H1 (cell line): Measurements from ENCODE around the gene TMIGD2. TPM values are rescaled to one million over a fixed set of nuclear protein-coding genes. Genes with fewer than 3 reads are reported as not detected.

Experiments
- CTCF ChIA-PET: fragments of 300-600 bp; sonication (Branson Sonifier 250); formaldehyde crosslinking; loops from one replicate; lab custom pipeline; 2021; ENCODE audit not compliant: partially characterized antibody; lab: Charles Lee
- POLR2A ChIA-PET: fragments of 300-600 bp; sonication (Branson Sonifier 250); formaldehyde crosslinking; loops from one replicate; lab custom pipeline; 2021; ENCODE audit warnings: inconsistent platforms; ENCODE audit not compliant: partially characterized antibody; lab: Charles Lee
- DNase-seq, 2 experiments: peaks; one replicate each; pipeline versions ENCODE4 v3.0.0 to v3.0.0-alpha.2; 2010 to 2022; ENCODE audit warnings: low spot score in 2 of 2, low read depth in 1 of 2, mixed read lengths in 1 of 2
- FAIRE-seq: peaks from 2 replicates; lab custom pipeline; 2011; peaks lifted over from hg19 to GRCh38; lab: Jason Lieb, UNC
- H2AFZ ChIP-seq: 2 replicates; pipeline ENCODE4 v1.8.1; 2012; ENCODE audit warnings: low read length, inconsistent platforms
- H2AK5ac ChIP-seq: 2 replicates; pipeline ENCODE4 v1.6.1; 2013; ENCODE audit warnings: low read depth, low read length
- H2BK120ac ChIP-seq: replicated peaks from 2 replicates; pipeline ENCODE3; 2013; ENCODE audit warnings: low read depth, low read length, inconsistent platforms
- H2BK12ac ChIP-seq: 2 replicates; pipeline ENCODE4 v1.6.1; 2013; ENCODE audit warnings: low read depth, low read length
- H2BK15ac ChIP-seq: 2 replicates; pipeline ENCODE4 v1.6.1; 2013; ENCODE audit warnings: low read length
- H2BK20ac ChIP-seq: 2 replicates; pipeline ENCODE4 v1.6.1; 2013; ENCODE audit warnings: low read length
- H2BK5ac ChIP-seq: 2 replicates; pipeline ENCODE4 v1.6.1; 2013; ENCODE audit warnings: low read depth, low read length
- H3K14ac ChIP-seq: 2 replicates; pipeline ENCODE4 v1.6.1; 2013; ENCODE audit warnings: inconsistent platforms; ENCODE audit not compliant: insufficient read length
- H3K18ac ChIP-seq: 2 replicates; pipeline ENCODE4 v1.6.1; 2013; ENCODE audit warnings: low read length; ENCODE audit errors: extremely low read depth
- H3K23ac ChIP-seq: 2 replicates; pipeline ENCODE4 v1.6.1; 2013; ENCODE audit warnings: inconsistent platforms; ENCODE audit not compliant: insufficient read length
- H3K23me2 ChIP-seq: 2 replicates; pipeline ENCODE4 v1.6.1; 2013; ENCODE audit warnings: low read depth, low read length
- H3K27ac ChIP-seq: 2 replicates; pipeline ENCODE4 v1.6.1; 2011; ENCODE audit warnings: low read depth, low read length, inconsistent platforms
- H3K27me3 ChIP-seq, 4 experiments: replicated peaks in 1 of 4; 1 replicate in 1 of 4; 2 replicates in 3 of 4; pipeline versions ENCODE4 v1.6.1 to v1.8.1; 2011 to 2013; ENCODE audit warnings: low read length in 3 of 4, mild to moderate bottlenecking in 3 of 4, inconsistent platforms in 2 of 4, mixed read lengths in 2 of 4, moderate library complexity in 1 of 4; ENCODE audit not compliant: control insufficient read depth in 3 of 4, insufficient read depth in 3 of 4; ENCODE audit errors: extremely low read depth in 1 of 4
- H3K36me3 ChIP-seq, 4 experiments: 2 replicates each; pipeline versions ENCODE4 v1.6.1 to v1.8.1; 2011 to 2013; ENCODE audit warnings: mild to moderate bottlenecking in 4 of 4, low read length in 3 of 4, moderate library complexity in 2 of 4, control low read depth in 1 of 4, inconsistent platforms in 1 of 4; ENCODE audit not compliant: insufficient read depth in 4 of 4, control insufficient read depth in 2 of 4
- H3K4ac ChIP-seq: replicated peaks from 2 replicates; pipeline ENCODE3; 2013; ENCODE audit warnings: low read length, low read depth, mixed read lengths, inconsistent platforms; ENCODE audit not compliant: insufficient read length
- H3K4me1 ChIP-seq, 4 experiments: replicated peaks in 1 of 4; 1 replicate in 1 of 4; 2 replicates in 3 of 4; pipeline versions ENCODE4 v1.6.1 to v1.8.1; 2011 to 2013; ENCODE audit warnings: low read length in 3 of 4, inconsistent platforms in 2 of 4, mixed read lengths in 1 of 4; ENCODE audit not compliant: insufficient read depth in 4 of 4, control insufficient read depth in 3 of 4
- H3K4me2 ChIP-seq, 2 experiments: 2 replicates each; pipeline versions ENCODE4 v1.6.1 to v1.8.1; 2011 to 2013; ENCODE audit warnings: low read depth in 2 of 2, low read length in 2 of 2, control low read depth in 1 of 2, inconsistent platforms in 1 of 2, mild to moderate bottlenecking in 1 of 2; ENCODE audit not compliant: insufficient read depth in 1 of 2
- H3K4me3 ChIP-seq, 4 experiments: fragments of 200-600, 300-600 bp in 1 of 4; sonication (generic), shearing (Covaris generic), sonication (Bioruptor Twin) in 1 of 4; 2 replicates each; pipeline versions ENCODE4 v1.5.1 to v1.8.1; 2011 to 2016; ENCODE audit warnings: low read length in 4 of 4, low read depth in 3 of 4, control low read depth in 2 of 4, inconsistent platforms in 2 of 4, mild to moderate bottlenecking in 2 of 4, mixed read lengths in 1 of 4, moderate library complexity in 1 of 4; ENCODE audit not compliant: insufficient read depth in 2 of 4; ENCODE audit errors: extremely low read depth in 1 of 4
- H3K56ac ChIP-seq: replicated peaks from 2 replicates; pipeline ENCODE3; 2013; ENCODE audit warnings: low read depth, mild to moderate bottlenecking, mixed read lengths, low read length, inconsistent platforms; ENCODE audit not compliant: insufficient read length
- H3K79me1 ChIP-seq: 2 replicates; pipeline ENCODE4 v1.6.1; 2013; ENCODE audit warnings: low read depth, low read length, control low read depth
- H3K79me2 ChIP-seq, 2 experiments: 2 replicates each; pipeline versions ENCODE4 v1.6.1 to v1.8.1; 2012 to 2013; ENCODE audit warnings: low read length in 2 of 2, mild to moderate bottlenecking in 2 of 2, inconsistent platforms in 1 of 2; ENCODE audit not compliant: insufficient read depth in 2 of 2, control insufficient read depth in 1 of 2
- H3K9ac ChIP-seq, 4 experiments: replicated peaks in 1 of 4; 1 replicate in 1 of 4; 2 replicates in 3 of 4; pipeline versions ENCODE4 v1.6.1 to v1.8.1; 2011 to 2013; ENCODE audit warnings: low read depth in 3 of 4, low read length in 3 of 4, control low read depth in 2 of 4, mild to moderate bottlenecking in 2 of 4, moderate library complexity in 2 of 4, inconsistent platforms in 1 of 4; ENCODE audit errors: extremely low read depth in 1 of 4
- H3K9me3 ChIP-seq, 2 experiments: 2 replicates each; pipeline versions ENCODE4 v1.6.1 to v1.8.1; 2012 to 2013; ENCODE audit warnings: mild to moderate bottlenecking in 2 of 2, moderate library complexity in 2 of 2, control low read depth in 1 of 2, inconsistent platforms in 1 of 2, low read depth in 1 of 2, low read length in 1 of 2, mixed read lengths in 1 of 2; ENCODE audit not compliant: insufficient read depth in 2 of 2
- H4K20me1 ChIP-seq, 2 experiments: replicated peaks in 1 of 2; 2 replicates each; pipeline versions ENCODE3 to v1.8.1; 2011 to 2013; ENCODE audit warnings: inconsistent platforms in 2 of 2, low read length in 2 of 2, mild to moderate bottlenecking in 1 of 2; ENCODE audit not compliant: insufficient read depth in 2 of 2, control insufficient read depth in 1 of 2
- H4K5ac ChIP-seq: 2 replicates; pipeline ENCODE4 v1.6.1; 2013; ENCODE audit warnings: low read length, low read depth, mixed read lengths, inconsistent platforms; ENCODE audit not compliant: insufficient read length
- H4K8ac ChIP-seq: 2 replicates; pipeline ENCODE4 v1.8.0; 2013; ENCODE audit warnings: mild to moderate bottlenecking, moderate library complexity, low read length, inconsistent platforms; ENCODE audit not compliant: insufficient read depth; ENCODE audit errors: extremely low read depth
- H4K91ac ChIP-seq: replicated peaks from 2 replicates; pipeline ENCODE3; 2013; ENCODE audit warnings: low read length, mixed read lengths, inconsistent platforms; ENCODE audit not compliant: insufficient read length
- ATF2 ChIP-seq: IDR thresholded peaks from 2 replicates; pipeline ENCODE4 v1.6.1; 2012; ENCODE audit warnings: low read length, inconsistent platforms
- MAFK ChIP-seq: IDR thresholded peaks from 2 replicates; pipeline ENCODE4 v1.6.1; 2012; ENCODE audit warnings: low read depth, mild to moderate bottlenecking, improper control_type of control experiment, low read length
- NRF1 ChIP-seq: IDR thresholded peaks from 2 replicates; pipeline ENCODE4 v1.6.1; 2011; ENCODE audit warnings: mild to moderate bottlenecking, low read depth, low read length, improper control_type of control experiment
- RBBP5 ChIP-seq: IDR thresholded peaks from 2 replicates; pipeline ENCODE4 v1.7.1; 2012; ENCODE audit warnings: low read depth, mild to moderate bottlenecking, inconsistent platforms, low read length, moderate library complexity, borderline replicate concordance
- WGBS, 2 experiments: shearing (Covaris generic) in 1 of 2; methylation state at CpG; one replicate each; pipeline versions ENCODE4 v1.1.6 to v1.1.7; 2013 to 2015; ENCODE audit warnings: low lambda C conversion rate in 2 of 2, mixed read lengths in 2 of 2, inconsistent platforms in 1 of 2, low coverage in 1 of 2, missing lambda C conversion rate in 1 of 2; ENCODE audit not compliant: insufficient replicate concordance in 2 of 2, insufficient coverage in 1 of 2, insufficient read length in 1 of 2; ENCODE audit errors: extremely low coverage in 1 of 2, missing lambda C conversion rate in 1 of 2; 5-methylcytosine and 5-hydroxymethylcytosine counted together
- polyA plus RNA-seq, 7 experiments: library from polyadenylated mRNA; depleted of rRNA in 3 of 7; stranded (reverse) in 5 of 7; unstranded in 2 of 7; fragments of >200 nt in 5 of 7; fragments of 200-250 nt in 2 of 7; gene quantifications; 1 replicate in 5 of 7; 2 replicates in 1 of 7; 4 replicates in 1 of 7; pipeline versions ENCODE4 v1.2.1 to v1.2.3, GENCODE V29; 2011 to 2013; ENCODE audit warnings: missing spikeins in 2 of 7, mixed read lengths in 2 of 7
- total RNA-seq: library from RNA; stranded (reverse); fragmentation: NEBNext Ultra II Directional; extraction: Animal tissue kit (Norgen Biotek cat#: 25700); gene quantifications from 2 replicates; pipeline ENCODE4 v1.2.1, GENCODE V29; 2021

TMIGD2 gene
- total and polyA plus RNA-seq, 2 of the 8 experiments (the other 6 are each of a cell fraction or from before 2014, with no cell fraction given), result 0.39 to 0.41 TPM

GRCh38 chr19:4288091-4288777 lies 14.0 kb downstream of the TMIGD2 start:
- Histone ChIP-seq H3K4me3 (no peak overlapping the region), H3K4me2 (no peak overlapping the region), H3K79me1 (no peaks in the 10 kb centered on the region), H3K23ac (no peak overlapping the region), H3K36me3 (no peaks in the 10 kb centered on the region), H3K4me1 (peaks cover 0 to 4% (median 1%) of the 10 kb centered on the region in 4 experiments; a peak in 2 of 7 replicates), H3K9ac (0 out of 7 replicates have a peak overlapping the region, but pooled peaks of 1 of the 4 experiments have one; percentile 18), H3K23me2 (no peaks in the 10 kb centered on the region; the same call in 1 of the 2 replicates), H3K4ac (no peak overlapping the region), H3K9me3 (no peaks in the 10 kb centered on the region), H4K5ac (no peak overlapping the region), H2BK15ac (peak overlapping the region; percentile 72; the same call in 1 of the 2 replicates), H4K91ac (peak overlapping the region; percentile 70), H2BK120ac (no peak overlapping the region), H3K27ac (no peak overlapping the region), H2BK20ac (no peak overlapping the region), H2BK5ac (no peak overlapping the region), H2AFZ (no peak overlapping the region), H2BK12ac (no peak overlapping the region), H3K18ac (no peak overlapping the region), H4K20me1 (no peaks in the 10 kb centered on the region), H3K79me2 (no peaks in the 10 kb centered on the region), H3K14ac (no peak overlapping the region), H4K8ac (no peak overlapping the region), H2AK5ac (no peak overlapping the region), H3K27me3 (peaks cover 0 to 3% (median 0%) of the 10 kb centered on the region in 4 experiments; a peak in 1 of 7 replicates), H3K56ac (no peak overlapping the region)
- CTCF ChIA-PET, result interaction anchor here (0.6 to 1.7 kb wide), 6 partner anchors 9 to 235 kb away, joined by 3 to 5 read pairs (median 3); no protein-coding TSS in a partner anchor
- POLR2A ChIA-PET, result interaction anchor here (0.6 to 1.5 kb wide), 4 partner anchors 11 to 168 kb away, joined by 3 read pairs; no protein-coding TSS in a partner anchor
- DNase-seq (no peak), FAIRE-seq (no peak)
- WGBS, 2 experiments, result 88% methylated on average over 16 of the region's 16 CpGs; no CpG with 5 or more reads in 1 of the 2 experiments
- no peak for TF ChIP-seq RBBP5
- TF ChIP-seq ATF2, result no peak
- TF ChIP-seq NRF1, result no peak
- TF ChIP-seq MAFK, result no peak
